CD4-positive, alpha-beta memory T cell (primary cell): ENCODE results near the gene FOXL2. TPM values are rescaled to one million over a fixed set of nuclear protein-coding genes. Genes with fewer than 3 reads are reported as not detected.

Experiments
- polyA plus RNA-seq, 2 donors: library from polyadenylated mRNA; unstranded; fragments of 300-500 nt; fragmentation: Illumina TruSeq; gene quantifications; one replicate each; pipeline ENCODE4 v1.2.3, GENCODE V29; 2021
- total RNA-seq, 2 experiments: library from RNA; stranded (reverse); gene quantifications; one replicate each; pipeline ENCODE4 v1.2.3, GENCODE V29; 2021

The FOXL2 gene
- total and polyA plus RNA-seq, 4 experiments from 2014 or later, result not detected

Other genes starting within 250 kb of the FOXL2 start
- 10 to 100 TPM; 44.8 to 52.1 TPM for gene PIK3CB, start 112.2 kb downstream of the FOXL2 start, total RNA-seq
- gene PIK3CB, start 112.2 kb downstream of the FOXL2 start, polyA plus RNA-seq, result 10 to 100 TPM; 14.4 to 23.9 TPM
- not detected for gene FOXL2NB, start 80 bp upstream of the FOXL2 start, total RNA-seq
- gene FOXL2NB, start 80 bp upstream of the FOXL2 start, polyA plus RNA-seq, result under 1 TPM in 1 of 2 donors, not detected in 1; 0.04 TPM
- gene PRR23A, start 59.1 kb upstream of the FOXL2 start, total RNA-seq, result not detected
- not detected for gene PRR23A, start 59.1 kb upstream of the FOXL2 start, polyA plus RNA-seq
- gene PRR23B, start 73.8 kb upstream of the FOXL2 start, total RNA-seq, result not detected
- gene PRR23B, start 73.8 kb upstream of the FOXL2 start, polyA plus RNA-seq, result not detected
- gene PRR23C, start 97.8 kb upstream of the FOXL2 start, total RNA-seq, result not detected
- gene PRR23C, start 97.8 kb upstream of the FOXL2 start, polyA plus RNA-seq, result not detected